Measurements from ENCODE around the gene STAG1.

The STAG1 gene

GRCh38 chr3:136305879-136306278, 446.3 kb downstream of the STAG1 start:
- DNase-seq = peak; percentile 27

GRCh38 chr3:136300444-136300843, 451.7 kb downstream of the STAG1 start:
- no peak for DNase-seq

- no peak for DNase-seq
Observed at GRCh38 chr3:136297826-136298225, 454.4 kb downstream of the STAG1 start.

- DNase-seq = no peak
Observed at GRCh38 chr3:136296960-136297359, 455.2 kb downstream of the STAG1 start.

- DNase-seq = no peak
Observed at GRCh38 chr3:136294176-136294575, 458.0 kb downstream of the STAG1 start.

- DNase-seq = no peak
Observed at GRCh38 chr3:136293279-136293678, 458.9 kb downstream of the STAG1 start.

- DNase-seq = no peak
Observed at GRCh38 chr3:136292500-136292899, 459.7 kb downstream of the STAG1 start.

- DNase-seq = no peak
Observed at GRCh38 chr3:136291302-136291701, 460.9 kb downstream of the STAG1 start.
